Measurements from ENCODE around the gene ATF6. TPM values are rescaled to one million over a fixed set of nuclear protein-coding genes. Genes with fewer than 3 reads are reported as not detected.

Gene ATF6
- total and polyA plus RNA-seq, 4 donors = 10.0 to 22.5 (median 13.4) TPM

DNA sequence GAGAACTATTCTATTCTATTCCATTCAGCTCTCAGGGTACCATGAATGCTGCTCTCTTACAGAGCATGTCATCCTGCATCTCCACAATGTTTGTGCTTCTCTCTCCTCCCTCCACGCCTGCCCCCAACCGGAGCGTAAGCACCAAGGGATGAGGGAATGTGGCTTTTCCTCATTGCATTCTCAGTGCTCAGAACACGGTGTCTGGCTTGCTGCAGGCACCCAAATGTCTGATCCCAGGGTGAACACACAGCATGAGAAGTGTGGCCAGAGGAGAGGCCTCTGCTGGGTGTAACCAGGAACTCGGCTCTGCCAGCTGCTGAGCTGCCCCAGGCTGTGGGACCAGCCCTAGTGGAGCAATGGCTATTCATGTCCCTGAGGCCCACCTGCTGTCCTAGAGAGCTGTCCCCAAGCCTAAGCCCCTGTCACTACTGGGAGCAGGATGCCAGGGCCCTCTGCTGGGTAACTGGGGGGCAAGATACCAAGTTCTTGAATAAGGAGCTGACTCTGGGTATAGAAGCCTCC lies 219.2 kb downstream of the ATF6 start:
- DNase-seq (ENCODE audit: low spot score) = no peak
- TF ChIP-seq, protein P1, sequence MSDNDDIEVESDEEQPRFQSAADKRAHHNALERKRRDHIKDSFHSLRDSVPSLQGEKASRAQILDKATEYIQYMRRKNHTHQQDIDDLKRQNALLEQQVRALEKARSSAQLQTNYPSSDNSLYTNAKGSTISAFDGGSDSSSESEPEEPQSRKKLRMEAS (IDR thresholded peaks at IDR 0.05) = no peak
- TF ChIP-seq JUND (IDR thresholded peaks at IDR 0.05) = no peak
- no peak for TF ChIP-seq EGR1 (IDR thresholded peaks at IDR 0.05; ENCODE audit: low read depth in 2 of 2)
- TF ChIP-seq, protein P2, sequence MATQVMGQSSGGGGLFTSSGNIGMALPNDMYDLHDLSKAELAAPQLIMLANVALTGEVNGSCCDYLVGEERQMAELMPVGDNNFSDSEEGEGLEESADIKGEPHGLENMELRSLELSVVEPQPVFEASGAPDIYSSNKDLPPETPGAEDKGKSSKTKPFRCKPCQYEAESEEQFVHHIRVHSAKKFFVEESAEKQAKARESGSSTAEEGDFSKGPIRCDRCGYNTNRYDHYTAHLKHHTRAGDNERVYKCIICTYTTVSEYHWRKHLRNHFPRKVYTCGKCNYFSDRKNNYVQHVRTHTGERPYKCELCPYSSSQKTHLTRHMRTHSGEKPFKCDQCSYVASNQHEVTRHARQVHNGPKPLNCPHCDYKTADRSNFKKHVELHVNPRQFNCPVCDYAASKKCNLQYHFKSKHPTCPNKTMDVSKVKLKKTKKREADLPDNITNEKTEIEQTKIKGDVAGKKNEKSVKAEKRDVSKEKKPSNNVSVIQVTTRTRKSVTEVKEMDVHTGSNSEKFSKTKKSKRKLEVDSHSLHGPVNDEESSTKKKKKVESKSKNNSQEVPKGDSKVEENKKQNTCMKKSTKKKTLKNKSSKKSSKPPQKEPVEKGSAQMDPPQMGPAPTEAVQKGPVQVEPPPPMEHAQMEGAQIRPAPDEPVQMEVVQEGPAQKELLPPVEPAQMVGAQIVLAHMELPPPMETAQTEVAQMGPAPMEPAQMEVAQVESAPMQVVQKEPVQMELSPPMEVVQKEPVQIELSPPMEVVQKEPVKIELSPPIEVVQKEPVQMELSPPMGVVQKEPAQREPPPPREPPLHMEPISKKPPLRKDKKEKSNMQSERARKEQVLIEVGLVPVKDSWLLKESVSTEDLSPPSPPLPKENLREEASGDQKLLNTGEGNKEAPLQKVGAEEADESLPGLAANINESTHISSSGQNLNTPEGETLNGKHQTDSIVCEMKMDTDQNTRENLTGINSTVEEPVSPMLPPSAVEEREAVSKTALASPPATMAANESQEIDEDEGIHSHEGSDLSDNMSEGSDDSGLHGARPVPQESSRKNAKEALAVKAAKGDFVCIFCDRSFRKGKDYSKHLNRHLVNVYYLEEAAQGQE (IDR thresholded peaks at IDR 0.05) = no peak
- TF ChIP-seq FOXA2 (IDR thresholded peaks at IDR 0.05) = no peak
- TF ChIP-seq RAD21 (IDR thresholded peaks at IDR 0.05) = no peak
- TF ChIP-seq HNF4G (IDR thresholded peaks at IDR 0.05) = no peak
- TF ChIP-seq, protein P3, sequence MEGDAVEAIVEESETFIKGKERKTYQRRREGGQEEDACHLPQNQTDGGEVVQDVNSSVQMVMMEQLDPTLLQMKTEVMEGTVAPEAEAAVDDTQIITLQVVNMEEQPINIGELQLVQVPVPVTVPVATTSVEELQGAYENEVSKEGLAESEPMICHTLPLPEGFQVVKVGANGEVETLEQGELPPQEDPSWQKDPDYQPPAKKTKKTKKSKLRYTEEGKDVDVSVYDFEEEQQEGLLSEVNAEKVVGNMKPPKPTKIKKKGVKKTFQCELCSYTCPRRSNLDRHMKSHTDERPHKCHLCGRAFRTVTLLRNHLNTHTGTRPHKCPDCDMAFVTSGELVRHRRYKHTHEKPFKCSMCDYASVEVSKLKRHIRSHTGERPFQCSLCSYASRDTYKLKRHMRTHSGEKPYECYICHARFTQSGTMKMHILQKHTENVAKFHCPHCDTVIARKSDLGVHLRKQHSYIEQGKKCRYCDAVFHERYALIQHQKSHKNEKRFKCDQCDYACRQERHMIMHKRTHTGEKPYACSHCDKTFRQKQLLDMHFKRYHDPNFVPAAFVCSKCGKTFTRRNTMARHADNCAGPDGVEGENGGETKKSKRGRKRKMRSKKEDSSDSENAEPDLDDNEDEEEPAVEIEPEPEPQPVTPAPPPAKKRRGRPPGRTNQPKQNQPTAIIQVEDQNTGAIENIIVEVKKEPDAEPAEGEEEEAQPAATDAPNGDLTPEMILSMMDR (IDR thresholded peaks at IDR 0.05; ENCODE audit: low read depth, low read length, missing input control) = no peak
- no peak for TF ChIP-seq HNF4A (conservative IDR thresholded peaks at IDR 0.05)
- TF ChIP-seq, protein P4, sequence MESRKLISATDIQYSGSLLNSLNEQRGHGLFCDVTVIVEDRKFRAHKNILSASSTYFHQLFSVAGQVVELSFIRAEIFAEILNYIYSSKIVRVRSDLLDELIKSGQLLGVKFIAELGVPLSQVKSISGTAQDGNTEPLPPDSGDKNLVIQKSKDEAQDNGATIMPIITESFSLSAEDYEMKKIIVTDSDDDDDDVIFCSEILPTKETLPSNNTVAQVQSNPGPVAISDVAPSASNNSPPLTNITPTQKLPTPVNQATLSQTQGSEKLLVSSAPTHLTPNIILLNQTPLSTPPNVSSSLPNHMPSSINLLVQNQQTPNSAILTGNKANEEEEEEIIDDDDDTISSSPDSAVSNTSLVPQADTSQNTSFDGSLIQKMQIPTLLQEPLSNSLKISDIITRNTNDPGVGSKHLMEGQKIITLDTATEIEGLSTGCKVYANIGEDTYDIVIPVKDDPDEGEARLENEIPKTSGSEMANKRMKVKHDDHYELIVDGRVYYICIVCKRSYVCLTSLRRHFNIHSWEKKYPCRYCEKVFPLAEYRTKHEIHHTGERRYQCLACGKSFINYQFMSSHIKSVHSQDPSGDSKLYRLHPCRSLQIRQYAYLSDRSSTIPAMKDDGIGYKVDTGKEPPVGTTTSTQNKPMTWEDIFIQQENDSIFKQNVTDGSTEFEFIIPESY (IDR thresholded peaks at IDR 0.05) = no peak
- no peak for TF ChIP-seq YY1 (IDR thresholded peaks at IDR 0.05)
- TF ChIP-seq TAF1 (conservative IDR thresholded peaks at IDR 0.05) = no peak
- TF ChIP-seq RXRA (IDR thresholded peaks at IDR 0.05) = no peak
- TF ChIP-seq GABPA (IDR thresholded peaks at IDR 0.05 in 1 of 2, conservative IDR thresholded peaks at IDR 0.05 in 1 of 2) = no peak
- no peak for TF ChIP-seq NR2F2 (IDR thresholded peaks at IDR 0.05)
- TF ChIP-seq SP1 (IDR thresholded peaks at IDR 0.05) = no peak
- TF ChIP-seq, protein P5, sequence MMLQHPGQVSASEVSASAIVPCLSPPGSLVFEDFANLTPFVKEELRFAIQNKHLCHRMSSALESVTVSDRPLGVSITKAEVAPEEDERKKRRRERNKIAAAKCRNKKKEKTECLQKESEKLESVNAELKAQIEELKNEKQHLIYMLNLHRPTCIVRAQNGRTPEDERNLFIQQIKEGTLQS (IDR thresholded peaks at IDR 0.05) = no peak
- TF ChIP-seq FOXA1 (IDR thresholded peaks at IDR 0.05) = no peak
- Histone ChIP-seq H3K4me3 (ENCODE audit: low read depth in 1 of 3, low read length in 3 of 3) (no peak overlapping the region), H3K9ac (ENCODE audit: low read depth in 1 of 2, low read length in 2 of 2) (no peak overlapping the region), H3K27ac (ENCODE audit: low read depth in 1 of 2, low read length in 2 of 2) (no peak overlapping the region), H3K9me3 (ENCODE audit: control insufficient read depth in 4 of 4, low read length in 3 of 4) (peaks cover 0 to 8% (median 2%) of the 10 kb centered on the region in 4 donors), H3K4me1 (ENCODE audit: control insufficient read depth in 4 of 4, insufficient read depth in 4 of 4, low read length in 3 of 4) (no peaks in the 10 kb centered on the region), H3K27me3 (ENCODE audit: control insufficient read depth in 4 of 4, insufficient read depth in 4 of 4, low read length in 3 of 4) (no peaks in the 10 kb centered on the region), H3K36me3 (ENCODE audit: control insufficient read depth in 4 of 4, insufficient read depth in 3 of 4, low read depth in 1 of 4, low read length in 3 of 4) (no peaks in the 10 kb centered on the region)
- WGBS = 75% methylated on average over 5 of the region's 5 CpGs

Data from liver (tissue), 9 donors.